Esophagus muscularis mucosa (tissue), 3 donors: ENCODE results near the gene PKP1.

Source experiments
- EP300 ChIP-seq: sonication (generic); formaldehyde crosslinking; IDR thresholded peaks from one replicate; pipeline ENCODE4 v1.6.1; 2017; ENCODE audit warnings: antibody characterized with exemption
- POLR2A ChIP-seq: fragments of 450-650 bp; IDR thresholded peaks from one replicate; pipeline ENCODE4 v1.6.1; 2017; ENCODE audit warnings: antibody characterized with exemption, moderate library complexity, mild to moderate bottlenecking, low read depth
- POLR2AphosphoS5 ChIP-seq, 2 donors: sonication (generic); formaldehyde crosslinking; IDR thresholded peaks; one replicate each; pipeline ENCODE4 v1.6.1; 2017; ENCODE audit warnings: antibody characterized with exemption in 2 of 2

DNA sequence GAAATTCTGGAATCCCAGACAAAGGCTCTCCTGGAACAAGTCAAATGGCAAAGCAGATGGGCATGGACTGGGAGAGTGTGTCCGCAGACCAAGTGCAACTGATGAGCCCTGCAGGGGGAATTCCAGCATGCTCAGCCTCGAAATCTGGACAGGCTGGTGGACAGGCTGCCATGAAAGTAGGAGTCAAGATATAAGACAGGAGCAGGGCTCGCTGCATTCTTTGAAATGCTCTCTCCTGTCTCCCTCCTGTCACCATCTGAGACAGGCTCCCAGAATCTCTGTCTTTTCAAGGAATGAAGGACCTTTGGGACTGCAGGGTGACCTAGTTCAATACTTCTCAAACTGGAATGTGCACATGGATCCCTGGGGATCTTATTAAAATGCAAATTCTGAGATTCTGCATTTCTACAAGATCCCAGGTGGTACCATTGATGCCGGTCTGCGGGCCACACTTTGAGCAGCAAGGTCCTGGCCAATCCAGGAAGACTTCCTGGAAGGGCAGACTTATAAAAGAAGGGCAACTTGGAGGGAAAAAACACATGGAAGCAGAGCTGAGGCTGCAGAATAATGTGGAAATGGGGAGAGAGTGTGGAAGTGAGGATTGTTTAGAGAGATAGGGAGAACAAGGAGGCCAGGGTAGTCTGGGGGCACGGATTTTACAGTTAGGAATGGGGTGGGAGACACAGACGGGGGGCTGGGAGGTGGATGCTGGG lies 64.3 kb downstream of the PKP1 start:
- TF ChIP-seq EP300: no peak
- TF ChIP-seq POLR2AphosphoS5 (IDR thresholded peaks at IDR 0.05): no peak
- TF ChIP-seq POLR2A: no peak
